T-helper 2 cell (primary cell): ENCODE data around the gene JPH4.
"Not testable (repeated sequence)": the region's sequence is repeated elsewhere in the genome, so short reads cannot be mapped to it uniquely, and the experiment has no call there.

Experiments
- DNase-seq, 5 experiments: peaks; one replicate each; pipeline versions ENCODE4 v3.0.0 to v3.0.0-alpha.2; 2012 to 2022

JPH4 gene

GRCh38 chr14:23608454-23608853 lies 29.9 kb upstream of the JPH4 start:
- no peak for DNase-seq

GRCh38 chr14:23605931-23606585 lies 27.5 kb upstream of the JPH4 start:
- DNase-seq, result peak in 1 of 5 experiments; percentile 9

GRCh38 chr14:23604675-23605170 lies 26.1 kb upstream of the JPH4 start:
- DNase-seq, result no peak

GRCh38 chr14:23604148-23604547 lies 25.6 kb upstream of the JPH4 start:
- no peak for DNase-seq

GRCh38 chr14:23603103-23603502 lies 24.5 kb upstream of the JPH4 start:
- no peak for DNase-seq

- no peak for DNase-seq
These were observed 23.8 kb upstream of the JPH4 start for GRCh38 chr14:23602181-23603095.

GRCh38 chr14:23601845-23602180 lies 23.2 kb upstream of the JPH4 start:
- DNase-seq, result no peak

- DNase-seq, result no peak
These were observed 22.8 kb upstream of the JPH4 start for GRCh38 chr14:23601424-23601823.

GRCh38 chr14:23600806-23601205 lies 22.2 kb upstream of the JPH4 start:
- DNase-seq, result no peak

GRCh38 chr14:23600322-23600707 lies 21.7 kb upstream of the JPH4 start:
- DNase-seq, result no peak

GRCh38 chr14:23594191-23594590 lies 15.6 kb upstream of the JPH4 start:
- not testable (repeated sequence) for DNase-seq

- DNase-seq, result no peak
These were observed 11.6 kb upstream of the JPH4 start for GRCh38 chr14:23590198-23590597.

GRCh38 chr14:23589606-23590005 lies 11.0 kb upstream of the JPH4 start:
- no peak for DNase-seq

GRCh38 chr14:23588884-23589598 lies 10.5 kb upstream of the JPH4 start:
- peak; percentile 44 to 73 (median 69) for DNase-seq

GRCh38 chr14:23584527-23585203 lies 6.1 kb upstream of the JPH4 start:
- not testable (repeated sequence) for DNase-seq

- not testable (repeated sequence) for DNase-seq
These were observed 5.4 kb upstream of the JPH4 start for GRCh38 chr14:23583761-23584526.

- DNase-seq, result no peak
These were observed 4.5 kb upstream of the JPH4 start for GRCh38 chr14:23582906-23583760.

- DNase-seq, result no peak
These were observed 2.3 kb upstream of the JPH4 start for GRCh38 chr14:23580948-23581281.

GRCh38 chr14:23580152-23580926 lies 1.7 kb upstream of the JPH4 start:
- DNase-seq, result no peak

GRCh38 chr14:23579739-23580138 lies 1.1 kb upstream of the JPH4 start:
- no peak for DNase-seq
